Left ventricle myocardium inferior (tissue), 1 donor: ENCODE data around the gene ADAMTSL1. TPM values are rescaled to one million over a fixed set of nuclear protein-coding genes. Genes with fewer than 3 reads are reported as not detected.
A peak's percentile ranks its signal among the peaks of the same experiment; 100 is the strongest.

Experiments used
- DNase-seq: peaks from one replicate; pipeline ENCODE4 v3.0.0-alpha.2; 2020
- H3K27ac ChIP-seq: fragments of 200-600 bp; replicated peaks from 2 replicates; pipeline ENCODE4 v1.8.0; 2021
- H3K27me3 ChIP-seq: fragments of 200-600 bp; 2 replicates; pipeline ENCODE4 v1.8.0; 2021; ENCODE audit warnings: low read depth
- H3K36me3 ChIP-seq: fragments of 200-600 bp; 2 replicates; pipeline ENCODE4 v1.8.0; 2021
- H3K4me1 ChIP-seq: fragments of 200-600 bp; 2 replicates; pipeline ENCODE4 v1.8.0; 2021
- H3K4me3 ChIP-seq: fragments of 200-600 bp; 2 replicates; pipeline ENCODE4 v1.8.0; 2021; ENCODE audit warnings: mild to moderate bottlenecking, moderate library complexity
- H3K9me3 ChIP-seq: fragments of 200-600 bp; replicated peaks from 2 replicates; pipeline ENCODE4 v1.8.0; 2021
- intact Hi-C: fragments of 100-400 bp; cut with micrococcal nuclease; formaldehyde crosslinking; loops from one replicate; pipeline ENCODE4 v1.11.0; 2022
- total RNA-seq: library from RNA; stranded (reverse); fragmentation: NEBNext Ultra II Directional; extraction: Animal tissue kit (Norgen Biotek cat#: 25700); gene quantifications from one replicate; pipeline ENCODE4 v1.2.1, GENCODE V29; 2021
- TF ChIP-seq, protein P1 (sequence below): fragments of 200-600 bp; IDR thresholded peaks from 2 replicates; pipeline ENCODE4 v1.8.0; 2021; ENCODE audit warnings: antibody characterized with exemption, mild to moderate bottlenecking, borderline replicate concordance
- donor health status: DM: no; HTN: yes; CAD: no; lungs with severe emphysema.

Gene ADAMTSL1
- total RNA-seq, 1 donor from 2014 or later = 1.7 TPM

DNA sequence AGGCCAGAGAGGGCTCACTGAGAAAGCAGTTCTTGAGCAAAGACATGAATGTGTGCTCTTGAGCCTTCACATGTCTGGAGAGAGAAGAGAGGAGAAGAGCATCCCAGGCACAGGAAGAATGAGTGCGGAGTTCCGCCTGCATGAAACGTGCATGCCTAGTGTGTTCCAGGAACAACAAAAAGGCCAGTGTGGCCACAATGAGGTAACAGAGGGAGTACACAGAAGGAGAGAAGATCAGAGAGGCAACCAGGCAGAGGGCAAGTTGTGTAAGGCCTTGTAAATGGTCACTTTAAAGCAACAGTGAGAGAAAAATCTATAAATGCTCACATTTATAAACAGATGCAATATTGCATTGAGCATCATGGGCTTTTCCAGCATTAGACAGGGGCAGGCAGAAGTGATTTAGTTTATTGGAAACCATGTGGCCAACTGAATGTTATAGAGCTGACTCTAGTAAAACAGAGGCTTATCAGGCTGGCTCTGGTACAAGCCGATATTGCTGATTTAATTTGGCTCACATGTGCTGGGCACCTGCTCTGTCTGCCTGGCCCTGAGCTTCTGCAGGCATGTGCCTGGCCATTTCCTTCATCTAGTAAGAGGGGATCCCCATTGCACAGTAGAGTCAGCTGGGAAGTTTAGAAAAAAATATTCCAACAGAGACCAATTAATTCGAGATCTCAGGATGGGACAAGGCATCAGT, 373.8 kb downstream of the ADAMTSL1 start:
- intact Hi-C loops = no loop called here

DNA sequence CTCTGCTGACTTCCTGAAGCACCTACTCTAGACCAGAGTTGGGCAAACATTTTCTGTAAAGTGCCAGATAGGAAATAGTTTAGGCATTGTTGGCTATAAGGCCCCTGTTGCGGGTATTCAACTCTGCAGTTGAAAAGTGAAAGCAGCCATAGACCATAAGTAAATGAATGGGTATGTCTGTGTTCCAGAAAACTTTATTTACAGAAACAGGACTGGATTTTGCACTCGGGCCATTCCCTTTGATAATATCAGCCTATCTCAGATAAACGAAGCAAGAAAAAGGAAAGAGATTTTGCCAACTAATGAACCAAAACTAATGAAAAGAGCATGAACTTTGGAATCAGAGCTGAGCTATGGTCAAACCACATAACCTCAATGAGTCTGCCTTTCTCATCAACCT, 374.7 kb downstream of the ADAMTSL1 start:
- H3K4me1 ChIP-seq = peaks cover 19% of the 10 kb centered on the region
- TF ChIP-seq, protein P1, sequence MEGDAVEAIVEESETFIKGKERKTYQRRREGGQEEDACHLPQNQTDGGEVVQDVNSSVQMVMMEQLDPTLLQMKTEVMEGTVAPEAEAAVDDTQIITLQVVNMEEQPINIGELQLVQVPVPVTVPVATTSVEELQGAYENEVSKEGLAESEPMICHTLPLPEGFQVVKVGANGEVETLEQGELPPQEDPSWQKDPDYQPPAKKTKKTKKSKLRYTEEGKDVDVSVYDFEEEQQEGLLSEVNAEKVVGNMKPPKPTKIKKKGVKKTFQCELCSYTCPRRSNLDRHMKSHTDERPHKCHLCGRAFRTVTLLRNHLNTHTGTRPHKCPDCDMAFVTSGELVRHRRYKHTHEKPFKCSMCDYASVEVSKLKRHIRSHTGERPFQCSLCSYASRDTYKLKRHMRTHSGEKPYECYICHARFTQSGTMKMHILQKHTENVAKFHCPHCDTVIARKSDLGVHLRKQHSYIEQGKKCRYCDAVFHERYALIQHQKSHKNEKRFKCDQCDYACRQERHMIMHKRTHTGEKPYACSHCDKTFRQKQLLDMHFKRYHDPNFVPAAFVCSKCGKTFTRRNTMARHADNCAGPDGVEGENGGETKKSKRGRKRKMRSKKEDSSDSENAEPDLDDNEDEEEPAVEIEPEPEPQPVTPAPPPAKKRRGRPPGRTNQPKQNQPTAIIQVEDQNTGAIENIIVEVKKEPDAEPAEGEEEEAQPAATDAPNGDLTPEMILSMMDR = no peak
- intact Hi-C loops = no loop called here

More for the DNA sequence above, 373.8 kb downstream of the ADAMTSL1 start:
- H3K4me1 ChIP-seq = peaks cover 19% of the 10 kb centered on the region
- peaks cover 5% of the 10 kb centered on the region for H3K9me3 ChIP-seq
- TF ChIP-seq, protein P1 = no peak
- no peak for DNase-seq
- H3K36me3 ChIP-seq = peaks cover 3% of the 10 kb centered on the region
- no peak overlapping the region for H3K27ac ChIP-seq
- no peak overlapping the region for H3K4me3 ChIP-seq
- no peaks in the 10 kb centered on the region for H3K27me3 ChIP-seq

DNA sequence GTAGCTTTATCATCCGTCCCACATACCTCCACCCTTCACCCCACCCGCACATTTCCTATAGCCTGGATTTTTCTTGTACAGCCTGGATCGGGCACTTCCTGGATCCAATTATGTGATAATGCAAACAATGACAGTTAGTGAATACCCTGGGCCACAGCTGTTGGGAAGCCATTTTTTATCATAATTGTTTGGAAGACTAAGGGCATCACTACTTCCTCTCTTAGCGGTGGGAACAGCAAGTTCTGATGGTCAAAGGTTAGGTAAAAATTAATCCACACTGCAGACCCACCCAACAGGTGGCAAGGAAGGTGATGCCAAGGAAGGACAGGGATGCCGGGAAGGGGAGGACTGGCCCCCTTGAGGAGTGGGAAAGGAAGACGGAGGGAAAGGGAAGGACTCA, 375.3 kb downstream of the ADAMTSL1 start:
- TF ChIP-seq, protein P1 = no peak
- Histone ChIP-seq H3K4me1 (peaks cover 19% of the 10 kb centered on the region), H3K36me3 (peaks cover 3% of the 10 kb centered on the region), H3K27ac (peak overlapping the region; percentile 17), H3K9me3 (peaks cover 5% of the 10 kb centered on the region), H3K27me3 (no peaks in the 10 kb centered on the region), H3K4me3 (no peak overlapping the region)
- DNase-seq = no peak
- intact Hi-C loops = no loop called here

More for the DNA sequence above, 374.7 kb downstream of the ADAMTSL1 start:
- Histone ChIP-seq H3K27me3 (no peaks in the 10 kb centered on the region), H3K27ac (peak overlapping the region; percentile 17), H3K4me3 (no peak overlapping the region), H3K9me3 (peaks cover 5% of the 10 kb centered on the region), H3K36me3 (peaks cover 3% of the 10 kb centered on the region)
- no peak for DNase-seq

DNA sequence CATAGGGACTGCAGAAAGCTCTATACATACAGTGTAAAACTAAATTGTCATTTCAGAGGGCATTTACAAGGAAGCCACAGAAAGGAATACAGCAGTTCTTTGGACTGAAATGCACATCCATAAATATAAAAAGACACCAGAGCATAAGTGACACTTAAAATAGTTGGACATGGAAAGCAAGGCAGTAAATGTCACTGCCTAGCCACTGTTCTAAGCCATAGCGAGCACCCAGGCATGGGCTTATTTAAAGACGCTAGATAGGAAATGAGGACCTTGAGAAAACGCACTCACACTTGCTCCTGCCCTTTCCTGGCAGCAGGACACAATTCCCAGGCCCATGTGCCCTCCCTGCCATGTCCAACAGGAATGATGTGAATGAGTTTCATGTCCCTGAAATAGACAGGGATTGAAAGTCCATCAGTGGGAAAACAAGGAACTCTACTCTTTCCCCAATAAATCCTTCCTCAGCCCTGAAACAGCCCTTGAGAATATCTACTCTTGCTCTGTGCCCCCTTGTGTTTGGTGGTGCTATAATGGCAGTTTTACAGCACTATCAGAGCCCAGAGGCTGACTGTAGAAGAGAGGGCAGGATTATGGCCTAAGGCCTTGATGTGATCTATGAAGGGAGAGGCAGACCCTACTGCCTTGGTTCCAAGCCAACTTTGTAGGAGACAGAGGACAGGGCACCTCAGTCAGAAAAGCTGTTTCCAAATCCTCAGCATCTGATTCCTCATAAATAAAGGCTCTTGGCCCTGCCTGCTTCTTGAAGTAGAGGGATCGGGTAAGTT, 376.1 kb downstream of the ADAMTSL1 start:
- no peak overlapping the region for H3K4me3 ChIP-seq
- TF ChIP-seq, protein P1 = no peak
- H3K4me1 ChIP-seq = peaks cover 22% of the 10 kb centered on the region
- H3K27me3 ChIP-seq = no peaks in the 10 kb centered on the region
- no peak for DNase-seq
- no peak overlapping the region for H3K27ac ChIP-seq
- peaks cover 3% of the 10 kb centered on the region for H3K9me3 ChIP-seq
- intact Hi-C loops = no loop called here
- H3K36me3 ChIP-seq = peaks cover 2% of the 10 kb centered on the region

DNA sequence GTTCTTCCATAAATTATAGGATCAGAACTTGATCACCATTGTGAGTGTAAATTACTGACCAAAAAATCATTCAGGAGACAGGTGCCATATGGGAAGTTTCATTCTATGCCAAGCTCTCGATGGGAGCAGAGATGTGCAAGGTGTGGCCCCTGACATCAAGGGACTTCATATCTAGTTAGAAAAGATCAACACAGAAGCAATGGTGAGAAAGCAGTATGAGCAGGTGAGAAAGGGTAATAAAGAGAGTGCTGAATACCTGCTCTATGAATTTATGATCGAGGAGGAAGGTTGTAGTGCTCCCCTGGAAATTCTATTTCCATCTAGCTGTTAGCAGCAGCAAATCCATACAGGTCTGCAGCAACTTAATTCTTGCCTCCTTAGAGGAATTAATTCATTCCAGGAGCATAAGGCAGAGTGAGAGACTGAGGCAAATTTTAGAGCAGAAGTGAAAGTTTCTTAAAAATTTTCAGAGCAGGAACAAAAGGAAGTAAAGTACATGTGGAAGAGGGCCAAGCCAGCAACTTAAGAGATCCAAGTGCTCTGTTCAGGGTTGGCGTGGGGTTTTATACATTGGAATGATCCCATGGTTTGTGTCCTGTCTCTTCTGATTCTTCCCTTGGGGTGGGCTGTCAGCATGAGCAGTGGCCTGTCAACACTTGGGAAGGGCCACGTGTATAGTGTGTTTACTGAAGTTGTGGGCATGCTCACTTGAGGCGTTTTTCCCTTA, 377.3 kb downstream of the ADAMTSL1 start:
- intact Hi-C loops = no loop called here
- TF ChIP-seq, protein P1 = no peak

More for the DNA sequence above, 377.3 kb downstream of the ADAMTSL1 start:
- no peak overlapping the region for H3K27ac ChIP-seq
- no peak for DNase-seq
- H3K4me3 ChIP-seq = no peak overlapping the region
- H3K9me3 ChIP-seq = no peaks in the 10 kb centered on the region
- H3K4me1 ChIP-seq = peaks cover 33% of the 10 kb centered on the region
- no peaks in the 10 kb centered on the region for H3K27me3 ChIP-seq
- H3K36me3 ChIP-seq = no peaks in the 10 kb centered on the region
